ENCODE measurements around the gene TM9SF2. TPM values are rescaled to one million over a fixed set of nuclear protein-coding genes. Genes with fewer than 3 reads are reported as not detected.

Gene TM9SF2
- total and polyA plus RNA-seq, 2 of the 4 experiments (the other 2 are of a cell fraction): 46.1 to 85.5 TPM

- WGBS, 2 experiments (ENCODE audit: extremely low coverage in 2 of 2, insufficient read length in 1 of 2): no CpG with 5 or more reads among the region's 2 CpGs
- in situ Hi-C loops (cut with MboI; ENCODE audit: low sequenced_read_pairs) (no loop called here), intact Hi-C loops (cut with micrococcal nuclease) (no loop called here), dilution Hi-C loops (cut with HindIII; ENCODE audit: low sequenced_read_pairs, unreplicated experiment) (no loop called here)
- Histone ChIP-seq H3K23ac (ENCODE audit: low read depth, low read length) (no peak overlapping the region), H3K56ac (ENCODE audit: extremely low read depth, insufficient read depth, low read length) (no peak overlapping the region), H4K8ac (ENCODE audit: low read depth in 2 of 2, low read length in 2 of 2) (no peak overlapping the region), H4K5ac (ENCODE audit: low read depth, low read length) (no peak overlapping the region), H3K27ac (ENCODE audit: insufficient read depth, low read length) (no peak overlapping the region), H2BK15ac (ENCODE audit: low read depth, low read length) (no peak overlapping the region), H3K27me3 (ENCODE audit: control insufficient read depth, insufficient read depth, low read length) (no peaks in the 10 kb centered on the region), H3K9ac (ENCODE audit: low read depth, low read length) (no peak overlapping the region), H3K4me1 (ENCODE audit: control insufficient read depth, insufficient read depth, low read length) (no peaks in the 10 kb centered on the region), H3K79me1 (ENCODE audit: low read depth in 1 of 2, low read length in 2 of 2) (peaks cover 0 to 7% of the 10 kb centered on the region in 2 experiments; a peak in 2 of 4 replicates), H3K4me3 (ENCODE audit: insufficient read depth, low read depth, low read length) (no peak overlapping the region), H3K4me2 (ENCODE audit: low read depth, low read length) (no peak overlapping the region), H2BK20ac (ENCODE audit: low read depth, low read length) (no peak overlapping the region), H2BK5ac (ENCODE audit: low read depth, low read length, poor library complexity, severe bottlenecking) (no peak overlapping the region), H3K9me1 (ENCODE audit: insufficient read depth, low read length) (no peaks in the 10 kb centered on the region; the same call in 1 of the 2 replicates), H3K9me3 (ENCODE audit: control insufficient read depth, insufficient read depth, low read length) (peaks cover 3% of the 10 kb centered on the region; the same call in 1 of the 2 replicates), H2AFZ (replicated peaks; ENCODE audit: low read length, poor library complexity) (no peak overlapping the region), H3K36me3 (ENCODE audit: control insufficient read depth, insufficient read depth, low read length) (peaks cover 12% of the 10 kb centered on the region), H3K18ac (ENCODE audit: low read depth, low read length) (no peak overlapping the region), H4K91ac (ENCODE audit: insufficient read depth, low read depth, low read length) (no peak overlapping the region), H3K14ac (replicated peaks; ENCODE audit: low read depth, low read length) (no peak overlapping the region), H4K20me1 (ENCODE audit: insufficient read depth, low read length) (no peaks in the 10 kb centered on the region), H2BK120ac (ENCODE audit: low read depth, low read length) (no peak overlapping the region), H3K4ac (ENCODE audit: low read depth, low read length) (no peak overlapping the region), H2AK9ac (replicated peaks; ENCODE audit: low read depth, low read length, poor library complexity) (no peak overlapping the region), H2AK5ac (ENCODE audit: low read depth, low read length) (no peak overlapping the region)
- ChIA-PET CTCF (no interaction called here), POLR2A (ENCODE audit: unreplicated experiment) (interaction anchor here (0.6 kb wide), 1 partner anchor 21 kb away, joined by 5 read pairs; no protein-coding TSS in a partner anchor)
- ATAC-seq (ENCODE audit: low read depth) (no peak), DNase-seq (no peak)
- BruUV-seq (replicated peaks): no TSS peak
- TF ChIP-seq, protein P1, sequence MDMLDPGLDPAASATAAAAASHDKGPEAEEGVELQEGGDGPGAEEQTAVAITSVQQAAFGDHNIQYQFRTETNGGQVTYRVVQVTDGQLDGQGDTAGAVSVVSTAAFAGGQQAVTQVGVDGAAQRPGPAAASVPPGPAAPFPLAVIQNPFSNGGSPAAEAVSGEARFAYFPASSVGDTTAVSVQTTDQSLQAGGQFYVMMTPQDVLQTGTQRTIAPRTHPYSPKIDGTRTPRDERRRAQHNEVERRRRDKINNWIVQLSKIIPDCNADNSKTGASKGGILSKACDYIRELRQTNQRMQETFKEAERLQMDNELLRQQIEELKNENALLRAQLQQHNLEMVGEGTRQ (IDR thresholded peaks at IDR 0.05; ENCODE audit: low read depth, low read length): no peak
- no peak for TF ChIP-seq FOS (IDR thresholded peaks at IDR 0.05; ENCODE audit: low read depth, low read length)
- TF ChIP-seq, protein P2, sequence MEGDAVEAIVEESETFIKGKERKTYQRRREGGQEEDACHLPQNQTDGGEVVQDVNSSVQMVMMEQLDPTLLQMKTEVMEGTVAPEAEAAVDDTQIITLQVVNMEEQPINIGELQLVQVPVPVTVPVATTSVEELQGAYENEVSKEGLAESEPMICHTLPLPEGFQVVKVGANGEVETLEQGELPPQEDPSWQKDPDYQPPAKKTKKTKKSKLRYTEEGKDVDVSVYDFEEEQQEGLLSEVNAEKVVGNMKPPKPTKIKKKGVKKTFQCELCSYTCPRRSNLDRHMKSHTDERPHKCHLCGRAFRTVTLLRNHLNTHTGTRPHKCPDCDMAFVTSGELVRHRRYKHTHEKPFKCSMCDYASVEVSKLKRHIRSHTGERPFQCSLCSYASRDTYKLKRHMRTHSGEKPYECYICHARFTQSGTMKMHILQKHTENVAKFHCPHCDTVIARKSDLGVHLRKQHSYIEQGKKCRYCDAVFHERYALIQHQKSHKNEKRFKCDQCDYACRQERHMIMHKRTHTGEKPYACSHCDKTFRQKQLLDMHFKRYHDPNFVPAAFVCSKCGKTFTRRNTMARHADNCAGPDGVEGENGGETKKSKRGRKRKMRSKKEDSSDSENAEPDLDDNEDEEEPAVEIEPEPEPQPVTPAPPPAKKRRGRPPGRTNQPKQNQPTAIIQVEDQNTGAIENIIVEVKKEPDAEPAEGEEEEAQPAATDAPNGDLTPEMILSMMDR (conservative IDR thresholded peaks at IDR 0.05; ENCODE audit: low read depth, low read length): no peak
- TF ChIP-seq MAZ (IDR thresholded peaks at IDR 0.05; ENCODE audit: borderline replicate concordance, low read depth, low read length): no peak
- no peak for TF ChIP-seq POLR2A (IDR thresholded peaks at IDR 0.05; ENCODE audit: low read depth, low read length)
- no peak for TF ChIP-seq MXI1 (IDR thresholded peaks at IDR 0.05; ENCODE audit: borderline replicate concordance, low read depth, low read length)
- no peak for TF ChIP-seq NFE2L2 (IDR thresholded peaks at IDR 0.05; ENCODE audit: low read depth, low read length)
- TF ChIP-seq RFX5 (IDR thresholded peaks at IDR 0.05; ENCODE audit: low read depth, low read length): no peak
- TF ChIP-seq MAFK (IDR thresholded peaks at IDR 0.05; ENCODE audit: low read depth, low read length): no peak
- TF ChIP-seq RAD21 (IDR thresholded peaks at IDR 0.05; ENCODE audit: low read length): no peak
Observed at GRCh38 chr13:99564386-99564785, 63.1 kb downstream of the TM9SF2 start.
